ENCODE measurements around the gene IARS2.
"Not testable (repeated sequence)": the region's sequence is repeated elsewhere in the genome, so short reads cannot be mapped to it uniquely, and the experiment has no call there.

IARS2 gene

DNA sequence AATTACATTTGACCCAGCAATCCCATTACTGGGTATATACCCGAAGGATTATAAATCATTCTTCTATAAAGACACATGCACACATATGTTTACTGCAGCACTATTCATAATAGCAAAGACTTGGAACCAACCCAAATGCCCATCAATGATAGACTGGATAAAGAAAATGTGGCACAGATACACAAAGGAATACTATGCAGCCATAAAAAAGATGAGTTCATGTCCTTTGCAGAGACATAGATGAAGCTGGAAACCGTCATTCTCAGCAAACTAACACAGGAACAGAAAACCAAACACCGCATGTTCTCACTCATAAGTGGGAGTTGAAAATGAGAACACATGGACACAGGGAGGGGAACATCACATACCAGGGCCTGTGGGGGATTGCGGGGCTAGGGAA, 76.0 kb downstream of the IARS2 start:
- DNase-seq: not testable (repeated sequence)

GRCh38 chr1:220170836-220171526, 77.0 kb downstream of the IARS2 start:
- DNase-seq: no peak

DNA sequence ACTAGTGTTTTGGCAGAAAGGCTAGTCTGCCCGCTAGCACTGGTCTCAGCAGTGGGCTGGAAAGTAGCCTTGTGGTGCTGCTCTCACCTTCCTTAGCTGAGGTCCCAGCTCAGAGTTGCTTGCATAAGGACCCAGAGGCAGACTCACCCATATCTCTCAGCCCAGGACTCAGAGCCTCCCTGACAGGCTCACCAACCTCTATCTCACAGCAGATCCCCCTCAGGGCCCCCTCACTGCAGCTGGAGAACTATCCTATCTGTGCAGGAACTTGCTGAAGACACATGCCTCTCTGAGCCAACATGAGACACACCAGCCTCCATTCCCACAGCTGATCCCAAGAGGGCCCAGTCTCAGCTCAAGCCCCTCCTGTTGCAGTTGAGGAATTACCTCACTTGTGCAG, 82.6 kb downstream of the IARS2 start:
- no peak for DNase-seq

DNA sequence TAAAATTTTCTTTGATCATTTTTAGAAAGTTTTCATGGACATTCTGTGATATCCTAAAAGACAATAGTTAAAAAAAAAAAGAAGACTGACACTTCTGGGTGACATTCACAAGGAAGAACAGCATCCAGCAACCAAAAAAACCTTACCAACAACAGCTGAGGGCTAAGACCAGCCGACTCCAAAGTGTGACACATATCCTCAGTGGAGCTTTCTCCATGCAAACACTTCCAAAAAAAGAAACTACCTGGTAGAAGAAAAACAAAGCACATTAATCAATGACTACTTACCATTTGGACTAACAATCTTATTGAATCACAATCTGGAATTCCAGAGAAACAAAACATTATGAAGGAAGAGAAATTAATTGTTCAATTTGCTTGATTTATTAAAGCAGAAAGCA, 88.2 kb downstream of the IARS2 start:
- no peak for DNase-seq

DNA sequence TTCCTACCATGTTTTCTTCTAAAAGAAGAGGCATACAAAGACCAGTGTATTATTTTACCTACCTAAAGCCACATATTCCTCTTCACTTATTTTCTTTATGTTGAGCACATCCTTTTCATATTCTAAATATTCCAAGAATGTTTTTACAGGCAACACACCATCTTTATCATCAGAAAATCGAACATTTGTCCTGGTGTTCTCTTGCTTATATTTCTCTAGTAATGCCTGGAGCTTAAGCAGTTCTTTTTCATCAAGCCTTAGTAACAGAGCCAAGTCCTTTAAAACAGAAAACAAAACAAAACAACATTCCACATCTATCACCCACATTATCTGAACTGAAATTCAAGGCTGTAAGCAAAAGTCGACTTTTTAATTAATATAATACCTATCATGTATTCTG, 88.7 kb downstream of the IARS2 start:
- DNase-seq: no peak

DNA sequence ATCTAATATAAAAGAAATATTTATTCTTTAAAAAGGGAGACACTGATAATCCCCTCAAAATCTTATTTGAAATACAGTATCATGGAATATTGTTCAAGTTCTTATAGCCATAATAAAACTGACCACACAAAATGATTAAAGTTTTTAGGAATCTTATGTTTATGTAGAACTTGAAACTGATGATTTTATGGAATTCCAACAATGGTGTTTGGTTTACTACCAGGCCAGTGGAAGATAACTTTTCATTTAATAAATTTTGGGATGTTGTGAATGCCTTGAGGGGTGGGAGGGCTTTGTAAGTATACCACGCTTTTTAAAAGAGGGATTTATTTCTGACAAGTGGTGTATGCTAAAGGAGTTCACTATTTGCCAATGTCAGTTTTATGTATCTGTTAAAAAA, 90.6 kb downstream of the IARS2 start:
- DNase-seq: no peak

- DNase-seq: no peak
Observed at GRCh38 chr1:220186752-220187151, 92.8 kb downstream of the IARS2 start.

DNA sequence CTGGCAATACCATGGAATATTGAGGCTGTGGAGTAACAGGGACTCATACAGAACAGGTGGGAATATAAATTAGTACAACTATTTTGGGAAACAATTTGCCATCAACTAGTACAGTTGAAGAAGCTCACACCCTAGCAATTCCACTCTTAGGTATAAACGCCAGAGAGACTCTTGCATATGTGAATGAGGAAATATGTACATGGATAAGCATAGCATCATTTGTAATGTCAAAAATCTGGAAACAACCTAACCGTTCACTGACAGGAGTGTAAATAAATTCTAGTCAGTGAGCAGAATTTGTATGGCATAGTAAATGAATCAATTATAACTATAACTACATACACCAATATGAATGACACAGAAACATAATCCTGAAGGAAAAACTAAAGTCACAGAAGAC, 94.6 kb downstream of the IARS2 start:
- DNase-seq: no peak

GRCh38 chr1:220189750-220190347, 95.9 kb downstream of the IARS2 start:
- DNase-seq: peak; percentile 21 to 42

DNA sequence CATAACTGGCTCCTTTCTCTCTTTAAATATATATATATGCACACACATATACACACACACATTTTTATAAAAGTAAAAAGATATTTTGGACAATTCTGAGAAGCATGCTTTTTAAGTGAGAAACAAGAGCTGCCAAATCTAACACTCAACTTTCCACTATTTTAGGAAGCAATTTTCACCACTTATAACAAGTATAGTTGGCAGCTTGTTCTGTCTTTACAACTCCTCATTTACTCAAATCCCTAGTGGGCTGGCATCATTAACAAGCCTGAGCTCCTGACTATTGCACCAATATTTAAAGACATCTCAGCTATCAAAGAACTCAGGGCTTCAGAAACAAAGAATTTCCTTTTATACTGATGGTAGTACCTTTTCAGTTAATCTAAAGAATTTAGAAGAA, 101.8 kb downstream of the IARS2 start:
- no peak for DNase-seq

All from AML-193 (cell line).